GM18507 (cell line): ENCODE results near the gene HOXC13.

Experiments used
- DNase-seq: peaks from one replicate; pipeline ENCODE4 v3.0.0; 2011; ENCODE audit warnings: low read depth; ENCODE audit not compliant: insufficient read length; ENCODE audit errors: extremely low spot score
- FAIRE-seq: peaks from 2 replicates; lab custom pipeline; 2011; peaks lifted over from hg19 to GRCh38; lab: Jason Lieb, UNC

HOXC13 gene

GRCh38 chr12:53937596-53938325 is 870 bp upstream of the HOXC13 start:
- FAIRE-seq, result no peak

GRCh38 chr12:53939141-53940108 is 794 bp downstream of the HOXC13 start:
- DNase-seq (no peak), FAIRE-seq (no peak)

More at GRCh38 chr12:53937596-53938325, 870 bp upstream of the HOXC13 start:
- no peak for DNase-seq

GRCh38 chr12:53940443-53941014 is 1.9 kb downstream of the HOXC13 start:
- FAIRE-seq, result no peak
- no peak for DNase-seq

- FAIRE-seq (no peak), DNase-seq (no peak)
These were observed 2.6 kb downstream of the HOXC13 start for GRCh38 chr12:53941187-53941586.

GRCh38 chr12:53941750-53942149 is 3.1 kb downstream of the HOXC13 start:
- no peak for DNase-seq
- no peak for FAIRE-seq

GRCh38 chr12:53942467-53942997 is 3.9 kb downstream of the HOXC13 start:
- DNase-seq (no peak), FAIRE-seq (no peak)

GRCh38 chr12:53944209-53944608 is 5.6 kb downstream of the HOXC13 start:
- no peak for DNase-seq
- FAIRE-seq, result no peak

GRCh38 chr12:53944907-53945847 is 6.5 kb downstream of the HOXC13 start:
- FAIRE-seq (no peak), DNase-seq (no peak)

- no peak for FAIRE-seq
These were observed 9.1 kb downstream of the HOXC13 start for GRCh38 chr12:53947743-53948142.

GRCh38 chr12:53948650-53949593 is 10.3 kb downstream of the HOXC13 start:
- FAIRE-seq, result no peak
- no peak for DNase-seq

More at GRCh38 chr12:53947743-53948142, 9.1 kb downstream of the HOXC13 start:
- DNase-seq, result no peak

- no peak for FAIRE-seq
- no peak for DNase-seq
These were observed 11.2 kb downstream of the HOXC13 start for GRCh38 chr12:53949631-53950436.

GRCh38 chr12:53950437-53950773 is 11.8 kb downstream of the HOXC13 start:
- no peak for DNase-seq
- no peak for FAIRE-seq

GRCh38 chr12:53950789-53951576 is 12.4 kb downstream of the HOXC13 start:
- DNase-seq (no peak), FAIRE-seq (no peak)

GRCh38 chr12:53951577-53952334 is 13.1 kb downstream of the HOXC13 start:
- DNase-seq (no peak), FAIRE-seq (no peak)

GRCh38 chr12:53952335-53952694 is 13.7 kb downstream of the HOXC13 start:
- no peak for FAIRE-seq
- no peak for DNase-seq
